ENCODE results near the gene C1orf210.
A peak's percentile ranks its signal among the peaks of the same experiment; 100 is the strongest.

The C1orf210 gene

DNA sequence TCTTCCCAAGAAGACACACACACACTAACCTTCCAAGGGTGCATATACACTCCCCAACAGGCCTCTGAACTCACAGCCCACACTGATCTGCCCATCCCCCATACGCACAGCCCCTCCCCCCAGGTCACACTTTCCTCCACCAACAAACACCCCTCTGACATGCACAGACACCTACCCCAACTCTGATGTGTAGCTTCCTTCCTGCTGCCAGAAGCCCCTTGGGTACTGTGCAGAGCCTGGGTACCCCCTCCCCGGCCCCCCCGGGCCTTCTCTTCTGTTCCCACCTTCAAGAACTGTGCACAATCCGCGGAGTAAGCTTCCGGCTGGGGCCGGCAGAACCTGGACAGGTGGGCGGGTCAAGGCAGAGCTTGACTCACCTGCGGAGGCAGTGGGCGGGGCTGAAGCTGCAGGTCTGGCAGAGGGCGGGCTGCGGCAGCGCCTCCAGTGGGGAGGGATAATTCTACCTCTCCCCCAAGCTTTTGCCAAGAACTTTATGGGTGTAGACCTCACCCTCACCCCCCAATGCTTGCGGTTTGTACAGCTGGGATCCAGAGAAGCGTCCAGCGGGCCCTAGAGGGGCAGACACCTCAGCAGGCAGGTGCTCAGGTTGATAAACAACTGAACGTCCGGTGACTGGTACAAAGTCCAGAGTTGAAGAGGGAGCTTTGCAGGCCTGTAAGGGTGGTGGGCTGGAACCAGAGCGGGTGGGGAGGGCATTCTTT, at the start of gene C1orf210:
C1orf210 (minus strand) TSS at position 313 of the 722 bp plus-strand sequence. CDS start 2,311 bp downstream, outside the sequence.
- DNase-seq (ENCODE audit: low read depth) = no peak
- TF ChIP-seq, protein P1, sequence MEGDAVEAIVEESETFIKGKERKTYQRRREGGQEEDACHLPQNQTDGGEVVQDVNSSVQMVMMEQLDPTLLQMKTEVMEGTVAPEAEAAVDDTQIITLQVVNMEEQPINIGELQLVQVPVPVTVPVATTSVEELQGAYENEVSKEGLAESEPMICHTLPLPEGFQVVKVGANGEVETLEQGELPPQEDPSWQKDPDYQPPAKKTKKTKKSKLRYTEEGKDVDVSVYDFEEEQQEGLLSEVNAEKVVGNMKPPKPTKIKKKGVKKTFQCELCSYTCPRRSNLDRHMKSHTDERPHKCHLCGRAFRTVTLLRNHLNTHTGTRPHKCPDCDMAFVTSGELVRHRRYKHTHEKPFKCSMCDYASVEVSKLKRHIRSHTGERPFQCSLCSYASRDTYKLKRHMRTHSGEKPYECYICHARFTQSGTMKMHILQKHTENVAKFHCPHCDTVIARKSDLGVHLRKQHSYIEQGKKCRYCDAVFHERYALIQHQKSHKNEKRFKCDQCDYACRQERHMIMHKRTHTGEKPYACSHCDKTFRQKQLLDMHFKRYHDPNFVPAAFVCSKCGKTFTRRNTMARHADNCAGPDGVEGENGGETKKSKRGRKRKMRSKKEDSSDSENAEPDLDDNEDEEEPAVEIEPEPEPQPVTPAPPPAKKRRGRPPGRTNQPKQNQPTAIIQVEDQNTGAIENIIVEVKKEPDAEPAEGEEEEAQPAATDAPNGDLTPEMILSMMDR (IDR thresholded peaks at IDR 0.05; ENCODE audit: low read length, missing control alignments) = no peak
- no peak within 1 kb of the TSS for H3K4me3 ChIP-seq (replicated peaks; ENCODE audit: low read depth, low read length)

DNA sequence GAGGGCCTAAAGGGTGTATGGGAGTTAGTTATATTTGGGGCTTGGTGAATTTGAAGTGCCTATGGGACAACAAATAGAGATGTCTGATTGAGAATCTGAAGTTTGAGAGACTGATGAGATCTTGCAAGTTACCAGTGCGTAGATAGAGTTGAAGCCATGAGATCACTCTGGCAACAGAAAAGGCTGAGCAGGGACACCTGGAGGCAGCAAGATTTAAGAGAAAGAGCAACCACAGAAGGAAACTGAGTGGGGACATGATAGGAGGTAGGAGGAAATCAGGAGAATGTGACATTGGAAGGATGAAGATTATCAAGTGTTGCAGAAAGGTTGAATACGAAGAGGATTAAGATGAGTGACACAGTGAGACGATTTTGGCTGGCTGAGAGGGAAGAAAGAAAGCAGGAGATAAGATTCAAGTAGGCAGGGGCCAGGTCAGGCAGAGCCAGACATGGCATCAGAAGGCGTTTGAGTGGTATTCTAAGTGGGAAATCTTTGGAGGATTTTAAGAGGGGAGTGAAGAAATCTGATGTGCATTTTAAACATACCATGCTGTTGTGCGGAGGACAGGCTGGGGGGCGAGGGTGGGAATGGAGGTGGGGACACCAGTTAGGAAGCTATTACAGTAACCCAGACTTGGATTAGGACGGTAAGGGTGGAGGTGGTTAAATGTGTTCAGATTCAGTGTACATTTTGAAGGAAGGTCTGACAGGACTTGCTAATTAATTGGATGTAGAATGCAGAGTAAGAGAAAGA, 49.2 kb upstream of the C1orf210 start:
- DNase-seq (ENCODE audit: low read depth) = no peak
- TF ChIP-seq, protein P1 (IDR thresholded peaks at IDR 0.05; ENCODE audit: low read length, missing control alignments) = no peak
- no peak overlapping the region for H3K4me3 ChIP-seq (replicated peaks; ENCODE audit: low read depth, low read length)

DNA sequence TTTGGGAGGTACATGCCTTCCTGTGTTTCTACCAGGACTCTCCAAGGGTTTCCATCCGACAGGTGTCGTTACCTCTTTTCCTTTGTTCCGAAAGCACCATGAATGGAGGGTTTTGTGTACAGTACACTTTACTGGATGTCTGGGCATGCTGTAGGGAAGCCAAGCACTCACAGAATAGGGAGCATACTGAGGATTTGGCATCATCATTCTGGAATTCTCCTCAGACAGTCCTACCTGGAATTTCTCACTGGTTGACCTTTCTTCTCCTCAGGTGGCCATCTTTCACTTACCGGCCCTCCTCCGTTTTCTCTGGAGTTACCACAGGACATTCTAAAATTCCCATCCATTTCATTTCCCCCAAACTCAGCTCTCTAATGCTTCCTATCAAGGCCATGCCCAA, 46.3 kb upstream of the C1orf210 start:
- TF ChIP-seq, protein P1 (IDR thresholded peaks at IDR 0.05; ENCODE audit: low read length, missing control alignments) = no peak
- H3K4me3 ChIP-seq (replicated peaks; ENCODE audit: low read depth, low read length) = no peak overlapping the region
- no peak for DNase-seq (ENCODE audit: low read depth)

DNA sequence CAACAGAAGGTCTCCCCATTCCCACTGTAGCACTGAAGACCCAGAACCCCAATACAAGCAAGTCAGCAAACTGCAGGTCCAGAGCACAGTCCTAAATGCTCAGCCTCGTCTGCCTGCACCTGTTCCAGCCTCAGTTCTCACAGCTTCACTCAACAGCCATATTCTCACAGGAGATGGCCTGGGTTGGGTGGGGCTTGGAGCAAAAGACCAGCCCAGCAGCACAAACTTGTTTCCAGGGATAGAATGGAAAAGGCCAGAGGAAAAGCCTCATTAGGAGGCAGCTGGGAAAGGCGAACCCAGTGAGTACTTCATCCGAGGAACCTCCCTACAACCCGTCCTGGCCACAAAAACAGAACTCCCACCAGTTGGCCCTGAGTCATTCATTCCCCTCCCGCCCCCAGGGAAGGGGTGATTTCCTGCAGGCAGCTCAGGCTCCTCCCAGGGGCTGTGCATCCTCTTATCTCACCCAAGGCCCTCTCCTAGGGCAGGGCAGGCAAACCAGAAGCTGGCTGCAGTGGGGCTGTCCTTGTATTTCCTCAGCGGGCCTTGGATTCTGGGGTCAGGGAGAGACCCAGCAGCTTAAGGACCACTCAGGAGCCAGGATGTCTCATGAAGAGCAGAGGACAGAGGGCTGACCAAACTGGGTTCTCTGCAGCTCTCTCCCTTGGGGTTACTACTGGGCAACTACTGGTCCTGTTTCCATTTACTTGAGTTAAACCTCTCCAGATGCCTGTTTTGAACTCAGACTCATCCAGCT, 44.8 kb upstream of the C1orf210 start:
- TF ChIP-seq, protein P1 (IDR thresholded peaks at IDR 0.05; ENCODE audit: low read length, missing control alignments) = no peak
- H3K4me3 ChIP-seq (replicated peaks; ENCODE audit: low read depth, low read length) = no peak overlapping the region
- peak; percentile 85 for DNase-seq (ENCODE audit: low read depth)

DNA sequence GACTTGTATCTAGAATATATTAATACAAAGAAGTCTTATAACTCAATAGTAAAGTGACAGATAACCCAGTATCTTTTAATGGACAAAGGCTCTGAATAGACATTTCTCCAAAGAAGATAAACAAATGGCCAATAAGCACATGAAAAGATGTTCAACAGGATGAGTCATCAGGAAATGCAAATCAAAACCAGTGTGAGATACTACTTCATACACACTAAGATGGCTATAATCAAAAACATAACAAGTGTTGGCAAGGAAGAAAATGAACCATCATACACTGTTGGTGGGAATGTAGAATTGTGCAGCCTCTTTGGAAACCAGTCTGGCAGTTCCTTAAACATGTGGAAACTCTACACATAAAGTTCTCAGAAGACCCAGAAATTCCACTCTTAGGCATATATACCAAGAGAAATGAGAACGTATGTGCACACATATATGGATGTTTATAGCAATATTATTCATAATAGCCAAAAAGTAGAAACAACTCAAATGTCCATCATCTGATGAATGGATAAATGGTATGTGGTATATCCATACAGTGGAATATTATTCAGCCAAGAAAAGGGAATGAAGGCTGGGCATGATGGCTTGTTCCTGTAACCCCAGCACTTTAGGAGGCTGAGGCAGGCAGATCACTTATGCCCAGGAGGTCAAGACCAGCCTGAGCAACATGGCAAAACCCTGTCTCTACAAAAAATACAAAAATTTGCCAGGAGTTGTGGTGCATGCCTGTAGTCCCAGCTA, 42.3 kb upstream of the C1orf210 start:
- no peak overlapping the region for H3K4me3 ChIP-seq (replicated peaks; ENCODE audit: low read depth, low read length)
- DNase-seq (ENCODE audit: low read depth) = no peak
- TF ChIP-seq, protein P1 (IDR thresholded peaks at IDR 0.05; ENCODE audit: low read length, missing control alignments) = no peak

DNA sequence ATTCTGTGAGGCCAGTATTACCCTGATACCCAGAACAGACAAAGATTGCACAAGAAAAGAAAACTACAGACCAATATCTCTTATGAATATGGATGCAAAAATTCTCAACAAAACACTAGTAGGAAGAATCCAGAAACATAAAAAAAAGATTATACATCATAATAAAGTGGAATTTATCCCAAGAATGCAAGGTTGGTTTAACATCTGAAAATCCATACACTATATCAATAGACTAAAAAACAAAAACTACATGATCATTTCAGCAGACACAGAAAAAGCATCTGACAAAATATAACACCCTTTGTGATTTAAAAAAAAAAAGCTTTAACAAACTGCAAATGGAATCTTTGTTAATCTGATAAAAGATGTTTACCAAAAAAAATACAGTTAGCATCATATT, 40.0 kb upstream of the C1orf210 start:
- no peak overlapping the region for H3K4me3 ChIP-seq (replicated peaks; ENCODE audit: low read depth, low read length)
- no peak for DNase-seq (ENCODE audit: low read depth)
- TF ChIP-seq, protein P1 (IDR thresholded peaks at IDR 0.05; ENCODE audit: low read length, missing control alignments) = no peak

Measured in fibroblast of pulmonary artery (primary cell).